K562 (cell line): ENCODE measurements around the gene LSM14B. TPM values are rescaled to one million over a fixed set of nuclear protein-coding genes. Genes with fewer than 3 reads are reported as not detected.

ENCODE experiments used
- ATAC-seq: fragments of 200-7000 bp; cut with Tn5 transposase; 3 replicates; pipeline ENCODE4 v1.9.1; 2020; ENCODE audit warnings: moderate library complexity
- BruUV-seq: library from RNA; stranded (reverse); fragments of 400-500 nt; replicated peaks from 2 replicates; lab custom pipeline; 2021; lab: Mats Ljungman, UMichigan
- CTCF ChIA-PET: fragments of 300-600 bp; formaldehyde crosslinking; extraction: SDS; loops from one replicate; lab custom pipeline; 2021; ENCODE audit warnings: low intra/inter-chr PET ratio; lab: Yijun Ruan, JAX
- POLR2A ChIA-PET: fragments of 300-600, 350-650 bp; sonication (Branson Sonifier 250); formaldehyde crosslinking; extraction: SDS; loops from one replicate; lab custom pipeline; 2021; ENCODE audit warnings: antibody characterized with exemption, inconsistent platforms; lab: Yijun Ruan, JAX
- DNase-seq, 4 experiments: peaks; one replicate each; pipeline versions ENCODE4 v3.0.0 to v3.0.0-alpha.2; 2011 to 2018; ENCODE audit warnings: low spot score in 3 of 4, mixed read lengths in 3 of 4; ENCODE audit errors: extremely low read depth in 1 of 4
- FAIRE-seq: peaks from 2 replicates; lab custom pipeline; 2011; peaks lifted over from hg19 to GRCh38; lab: Jason Lieb, UNC
- H2AFZ ChIP-seq: 2 replicates; pipeline ENCODE4 v1.6.0; 2011; ENCODE audit warnings: low read depth, low read length, control low read depth, inconsistent platforms
- H3K27ac ChIP-seq: fragments of 200-600 bp; 3 replicates; pipeline ENCODE4 v1.8.0; 2011; ENCODE audit warnings: low read depth, mild to moderate bottlenecking, control low read depth, inconsistent platforms, low read length, moderate library complexity, mixed read lengths; ENCODE audit errors: extremely low read depth
- H3K27me3 ChIP-seq, 2 experiments: fragments of 300-600 bp in 1 of 2; 2 replicates in 1 of 2; 3 replicates in 1 of 2; pipeline versions ENCODE4 v1.6.0 to v1.8.0; 2011; ENCODE audit warnings: inconsistent platforms in 2 of 2, low read length in 2 of 2, mild to moderate bottlenecking in 1 of 2, mixed read lengths in 1 of 2, moderate library complexity in 1 of 2; ENCODE audit not compliant: control insufficient read depth in 2 of 2, insufficient read depth in 2 of 2
- H3K36me3 ChIP-seq: fragments of 300-600 bp; 3 replicates; pipeline ENCODE4 v1.8.0; 2011; ENCODE audit warnings: mild to moderate bottlenecking, low read length, inconsistent platforms; ENCODE audit not compliant: control insufficient read depth, insufficient read depth
- H3K4me1 ChIP-seq, 2 experiments: fragments of 200-600 bp in 1 of 2; replicated peaks in 1 of 2; 2 replicates in 1 of 2; 3 replicates in 1 of 2; pipeline versions ENCODE4 v1.5.1 to v1.8.0; 2011; ENCODE audit warnings: inconsistent platforms in 2 of 2, low read length in 2 of 2, mild to moderate bottlenecking in 1 of 2, mixed read lengths in 1 of 2, moderate library complexity in 1 of 2; ENCODE audit not compliant: control insufficient read depth in 2 of 2, insufficient read depth in 2 of 2
- H3K4me2 ChIP-seq: 2 replicates; pipeline ENCODE4 v1.6.1; 2011; ENCODE audit warnings: low read length, control low read depth, inconsistent platforms, mixed read lengths; ENCODE audit not compliant: insufficient read depth
- H3K4me3 ChIP-seq: fragments of 200-600 bp; sonication (generic), shearing (Covaris generic); 2 replicates; pipeline ENCODE4 v1.5.1; 2016; ENCODE audit warnings: control low read depth, inconsistent platforms
- H3K79me2 ChIP-seq: fragments of 200-600 bp; 3 replicates; pipeline ENCODE4 v1.8.0; 2011; ENCODE audit warnings: low read length, inconsistent platforms; ENCODE audit not compliant: control insufficient read depth, insufficient read depth
- H3K9ac ChIP-seq, 2 experiments: 2 replicates each; pipeline versions ENCODE4 v1.6.0 to v1.6.1; 2011; ENCODE audit warnings: low read depth in 2 of 2, low read length in 2 of 2, control low read depth in 1 of 2, inconsistent platforms in 1 of 2, mild to moderate bottlenecking in 1 of 2, mixed read lengths in 1 of 2; ENCODE audit not compliant: insufficient read depth in 1 of 2
- H3K9me1 ChIP-seq: one replicate; pipeline ENCODE4 v1.6.0; 2011; ENCODE audit warnings: inconsistent platforms, mild to moderate bottlenecking, low read length, moderate library complexity; ENCODE audit not compliant: control insufficient read depth, insufficient read depth
- H3K9me3 ChIP-seq: replicated peaks from 2 replicates; pipeline ENCODE4 v1.5.1; 2011; ENCODE audit warnings: low read depth, low read length, inconsistent platforms; ENCODE audit not compliant: control insufficient read depth, insufficient read depth
- H4K20me1 ChIP-seq: replicated peaks from 2 replicates; pipeline ENCODE4 v1.6.1; 2011; ENCODE audit warnings: low read length, inconsistent platforms, mixed read lengths; ENCODE audit not compliant: control insufficient read depth, insufficient read depth
- BRF2 ChIP-seq: IDR thresholded peaks from 3 replicates; pipeline ENCODE4 v1.6.1; 2011; ENCODE audit warnings: borderline replicate concordance, mild to moderate bottlenecking; ENCODE audit not compliant: insufficient read length, insufficient read depth
- CHD7 ChIP-seq: fragments of 200-600 bp; sonication (generic); IDR thresholded peaks from one replicate; pipeline ENCODE4 v1.6.1; 2012; ENCODE audit warnings: mild to moderate bottlenecking, low read depth, low read length, inconsistent platforms
- EGR1 ChIP-seq: fragments of 450-650 bp; conservative IDR thresholded peaks from 2 replicates; pipeline ENCODE4 v1.6.1; 2017; ENCODE audit warnings: mild to moderate bottlenecking
- EHMT2 ChIP-seq: fragments of 450-650 bp; IDR thresholded peaks from 2 replicates; pipeline ENCODE4 v1.6.1; 2018; ENCODE audit warnings: antibody characterized with exemption
- FOXJ2 ChIP-seq: fragments of 200-800 bp; sonication (Bioruptor generic); IDR thresholded peaks from 2 replicates; pipeline ENCODE4 v1.6.1; 2016; ENCODE audit warnings: missing genetic modification characterization, missing compliant biosample characterization
- NFE2 ChIP-seq: IDR thresholded peaks from 2 replicates; pipeline ENCODE4 v1.6.1; 2014; ENCODE audit warnings: antibody characterized with exemption, low read depth
- ZNF232 ChIP-seq: sonication (generic); formaldehyde crosslinking; IDR thresholded peaks from 2 replicates; pipeline ENCODE4 v1.8.0; 2022; ENCODE audit warnings: mild to moderate bottlenecking, missing genetic modification reagents
- WGBS: fragments of 100-300 bp; shearing (Covaris generic); methylation state at CpG from one replicate; pipeline ENCODE4 v1.1.6; 2016; ENCODE audit warnings: low coverage, mixed read lengths; ENCODE audit not compliant: insufficient coverage; ENCODE audit errors: missing lambda C conversion rate; 5-methylcytosine and 5-hydroxymethylcytosine counted together
- in situ Hi-C: fragments of 300-500 bp; cut with MboI; formaldehyde crosslinking; loops from 4 replicates; pipeline ENCODE4 v1.15.0; 2018; ENCODE audit warnings: inconsistent platforms, mixed read lengths
- intact Hi-C: fragments of 100-400 bp; cut with micrococcal nuclease; formaldehyde crosslinking; loops from 2 replicates; pipeline ENCODE4 v1.14.2; 2022
- polyA plus RNA-seq, 8 experiments: library from polyadenylated mRNA; depleted of rRNA in 4 of 8; stranded (reverse) in 5 of 8; unstranded in 3 of 8; fragments of >200 nt; fragmentation: Nextera tagmentation in 2 of 8; fragmentation: Illumina TruSeq in 1 of 8; extraction: Ambion mirVana in 2 of 8; extraction: Trizol in 1 of 8; gene quantifications; 2 replicates each; pipeline versions ENCODE4 v1.2.1 to v1.2.3, GENCODE V29; 2011 to 2014; ENCODE audit warnings: inconsistent platforms in 1 of 8, missing spikeins in 1 of 8
- total RNA-seq, 7 experiments: library from RNA; depleted of rRNA in 6 of 7; stranded (reverse); fragments of >200 nt in 6 of 7; fragmentation: Illumina TruSeq in 2 of 7; extraction: Trizol in 2 of 7; gene quantifications; 2 replicates each; pipeline versions ENCODE4 v1.2.1 to v1.2.3, GENCODE V29; 2011 to 2021; ENCODE audit warnings: low replicate concordance in 1 of 7
- TF ChIP-seq, protein P1 (sequence below): fragments of 450-650 bp; formaldehyde crosslinking; IDR thresholded peaks from 2 replicates; pipeline ENCODE4 v1.4.0; 2022; ENCODE audit warnings: missing genetic modification characterization

Gene LSM14B
- total and polyA plus RNA-seq, 9 of the 15 experiments (the other 6 are each of a cell fraction or from before 2014, with no cell fraction given) = 0.66 to 36.0 (median 20.2) TPM

GRCh38 chr20:62161347-62161746 is 39.1 kb downstream of the LSM14B start:
- POLR2A ChIA-PET = interaction anchor here (0.5 kb wide), 2 partner anchors 20 to 145 kb away, joined by 3 read pairs; no protein-coding TSS in a partner anchor

More at GRCh38 chr20:62161347-62161746, 39.1 kb downstream of the LSM14B start:
- Histone ChIP-seq H3K4me3 (no peak overlapping the region), H3K4me1 (peaks cover 2 to 43% of the 10 kb centered on the region in 2 experiments; a peak in 3 of 5 replicates), H3K27me3 (no peaks in the 10 kb centered on the region), H3K27ac (no peak overlapping the region), H3K79me2 (peaks cover 29% of the 10 kb centered on the region), H3K9ac (no peak overlapping the region; a peak in 1 of 4 replicates), H3K9me1 (peaks cover 5% of the 10 kb centered on the region), H3K9me3 (no peaks in the 10 kb centered on the region), H3K4me2 (no peak overlapping the region), H2AFZ (no peak overlapping the region), H3K36me3 (peaks cover 92% of the 10 kb centered on the region; the same call in 2 of the 3 replicates), H4K20me1 (peaks cover 16% of the 10 kb centered on the region)
- CTCF ChIA-PET = no interaction called here
- WGBS = 84% methylated on average over 16 of the region's 17 CpGs
- intact Hi-C loops = no loop called here
- no TSS peak for BruUV-seq
- no peak for TF ChIP-seq FOXJ2 (tag)
- no peak for TF ChIP-seq ZNF232 (CRISPR knock-in tag)
- no peak for TF ChIP-seq NFE2
- peak; percentile 56 for TF ChIP-seq EGR1
- TF ChIP-seq EHMT2 = no peak
- TF ChIP-seq, protein P1, sequence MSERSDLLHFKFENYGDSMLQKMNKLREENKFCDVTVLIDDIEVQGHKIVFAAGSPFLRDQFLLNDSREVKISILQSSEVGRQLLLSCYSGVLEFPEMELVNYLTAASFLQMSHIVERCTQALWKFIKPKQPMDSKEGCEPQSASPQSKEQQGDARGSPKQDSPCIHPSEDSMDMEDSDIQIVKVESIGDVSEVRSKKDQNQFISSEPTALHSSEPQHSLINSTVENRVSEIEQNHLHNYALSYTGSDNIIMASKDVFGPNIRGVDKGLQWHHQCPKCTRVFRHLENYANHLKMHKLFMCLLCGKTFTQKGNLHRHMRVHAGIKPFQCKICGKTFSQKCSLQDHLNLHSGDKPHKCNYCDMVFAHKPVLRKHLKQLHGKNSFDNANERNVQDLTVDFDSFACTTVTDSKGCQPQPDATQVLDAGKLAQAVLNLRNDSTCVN (CRISPR knock-in tag) = no peak
- TF ChIP-seq CHD7 = no peak
- no peak for TF ChIP-seq BRF2
- DNase-seq = no peak
- in situ Hi-C loops = no loop called here
- ATAC-seq = no peak
- FAIRE-seq = no peak
